NCI-H187 (cell line): ENCODE data around the gene RNF151.
A peak's percentile ranks its signal among the peaks of the same experiment; 100 is the strongest.

Experiments used
- DNase-seq, 2 experiments: peaks; one replicate each; lab custom pipeline; 2025; lab: John Stamatoyannopoulos, UW

RNF151 gene

DNA sequence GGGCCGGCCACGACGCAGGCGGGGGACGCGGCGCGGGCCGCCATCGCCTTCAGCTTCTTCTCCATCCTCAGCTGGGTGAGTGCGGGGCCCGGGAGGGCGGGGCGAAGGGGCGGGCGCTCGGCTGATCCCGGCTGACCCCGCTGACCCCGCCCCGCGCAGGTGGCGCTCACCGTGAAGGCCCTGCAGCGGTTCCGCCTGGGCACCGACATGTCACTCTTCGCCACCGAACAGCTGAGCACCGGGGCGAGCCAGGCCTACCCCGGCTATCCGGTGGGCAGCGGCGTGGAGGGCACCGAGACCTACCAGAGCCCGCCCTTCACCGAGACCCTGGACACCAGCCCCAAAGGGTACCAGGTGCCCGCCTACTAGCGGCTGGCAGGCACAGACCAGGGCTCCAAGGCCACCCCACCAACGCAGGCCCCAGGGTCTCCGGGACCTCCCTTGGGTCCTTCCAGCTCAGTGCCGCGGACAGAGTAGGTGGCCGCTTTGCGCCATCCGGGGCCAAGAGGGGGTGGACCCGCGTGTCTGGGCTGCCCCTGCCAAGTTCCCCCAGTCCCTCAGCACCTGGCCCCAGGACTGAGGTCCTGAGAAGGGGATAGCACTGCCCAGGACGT is 26.2 kb downstream of the RNF151 start:
- no peak for DNase-seq

DNA sequence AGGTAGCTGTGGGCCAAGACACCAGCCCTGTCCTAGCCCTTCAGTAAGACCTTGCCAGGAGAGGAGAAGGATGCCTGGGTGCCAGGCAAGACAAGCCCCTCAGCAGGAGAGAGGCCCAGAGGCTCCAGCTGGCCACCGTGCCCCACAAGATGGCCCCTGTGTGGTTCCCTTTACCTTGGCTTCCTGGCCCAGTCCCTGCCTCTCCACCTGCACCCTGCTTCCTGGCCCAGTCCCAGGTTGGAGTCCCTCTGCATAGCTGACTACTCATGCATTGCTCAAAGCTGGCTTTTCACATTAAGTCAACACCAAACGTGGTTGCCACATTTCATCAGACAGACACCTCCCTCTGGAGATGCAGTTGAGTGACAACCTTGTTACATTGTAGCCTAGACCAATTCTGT is 27.1 kb downstream of the RNF151 start:
- no peak for DNase-seq

- no peak for DNase-seq
Observed at GRCh38 chr16:1997494-1998359, 31.1 kb downstream of the RNF151 start.

DNA sequence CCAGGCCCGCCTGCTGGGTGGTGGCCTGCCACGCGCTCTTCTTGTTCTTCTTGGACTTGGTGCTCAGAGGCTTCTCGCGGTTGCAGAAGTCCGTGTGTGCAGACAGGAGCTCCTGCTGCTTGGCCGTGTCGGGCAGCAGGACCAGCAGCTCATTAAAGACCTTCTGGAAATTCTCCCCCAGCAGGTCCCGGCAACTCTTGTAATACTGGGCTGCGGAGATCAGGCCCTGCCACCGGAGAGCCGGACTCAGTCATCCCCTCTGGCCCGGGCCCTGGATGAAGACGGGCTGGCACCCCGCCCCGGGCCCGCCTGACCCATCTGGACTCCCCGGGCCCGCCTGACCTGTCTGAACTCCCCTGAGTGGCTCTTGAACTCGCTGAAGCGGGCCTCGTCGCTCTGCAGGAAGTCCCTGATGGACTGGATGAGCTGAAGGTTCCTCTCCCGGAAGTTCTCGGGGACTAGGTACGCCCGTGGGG is 31.7 kb downstream of the RNF151 start:
- no peak for DNase-seq

DNA sequence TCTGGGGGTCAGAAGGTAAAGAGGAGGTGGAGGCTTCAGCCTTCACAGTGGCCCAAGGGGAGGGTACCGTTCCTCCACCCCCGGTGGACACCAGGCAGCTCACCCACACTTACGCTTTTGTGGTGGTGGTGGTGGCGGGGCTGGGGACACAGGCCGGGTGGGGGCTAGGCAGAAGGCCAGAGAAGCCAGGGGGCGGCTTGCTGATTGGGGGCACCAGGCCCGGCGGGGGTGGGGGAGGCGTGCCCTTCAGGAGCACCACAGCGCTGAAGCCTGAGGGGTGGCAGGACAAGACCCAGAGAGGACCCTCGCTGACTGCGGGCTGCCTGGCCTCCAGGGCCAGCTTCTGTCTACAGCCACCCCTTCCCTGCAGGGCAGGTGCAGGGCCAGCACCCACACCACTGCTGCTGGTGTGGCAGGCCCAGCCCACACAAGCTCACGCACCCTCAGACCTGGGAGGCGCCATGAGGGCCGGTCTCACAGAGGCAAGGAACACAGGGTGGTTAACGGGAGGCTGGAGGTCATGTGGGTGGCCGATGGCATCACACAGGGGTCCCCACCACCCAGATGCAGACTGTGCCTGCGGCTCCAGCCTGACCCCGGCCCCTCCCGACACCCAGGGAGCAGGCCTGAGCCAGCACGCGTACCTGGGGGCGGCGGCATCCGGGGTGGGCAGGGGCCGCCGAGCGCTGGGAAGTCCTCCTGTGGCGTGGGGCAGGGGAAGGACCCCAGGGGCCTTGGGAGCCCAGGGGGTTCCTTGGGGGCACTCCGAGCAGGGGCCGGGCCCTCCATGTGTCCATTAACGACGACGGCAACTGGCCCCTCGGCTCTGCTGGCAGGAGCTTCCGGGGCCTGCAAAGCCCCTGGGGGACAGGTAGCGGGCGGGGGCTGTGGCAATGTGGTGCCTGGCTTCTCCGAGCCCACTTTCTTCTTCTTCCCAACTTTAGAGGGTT is 32.5 kb downstream of the RNF151 start:
- no peak for DNase-seq

- DNase-seq: no peak
Observed at GRCh38 chr16:1999866-2000514, 33.3 kb downstream of the RNF151 start.

- DNase-seq: no peak
Observed at GRCh38 chr16:2001035-2001434, 34.4 kb downstream of the RNF151 start.

GRCh38 chr16:2001456-2002355 is 35.0 kb downstream of the RNF151 start:
- no peak for DNase-seq

DNA sequence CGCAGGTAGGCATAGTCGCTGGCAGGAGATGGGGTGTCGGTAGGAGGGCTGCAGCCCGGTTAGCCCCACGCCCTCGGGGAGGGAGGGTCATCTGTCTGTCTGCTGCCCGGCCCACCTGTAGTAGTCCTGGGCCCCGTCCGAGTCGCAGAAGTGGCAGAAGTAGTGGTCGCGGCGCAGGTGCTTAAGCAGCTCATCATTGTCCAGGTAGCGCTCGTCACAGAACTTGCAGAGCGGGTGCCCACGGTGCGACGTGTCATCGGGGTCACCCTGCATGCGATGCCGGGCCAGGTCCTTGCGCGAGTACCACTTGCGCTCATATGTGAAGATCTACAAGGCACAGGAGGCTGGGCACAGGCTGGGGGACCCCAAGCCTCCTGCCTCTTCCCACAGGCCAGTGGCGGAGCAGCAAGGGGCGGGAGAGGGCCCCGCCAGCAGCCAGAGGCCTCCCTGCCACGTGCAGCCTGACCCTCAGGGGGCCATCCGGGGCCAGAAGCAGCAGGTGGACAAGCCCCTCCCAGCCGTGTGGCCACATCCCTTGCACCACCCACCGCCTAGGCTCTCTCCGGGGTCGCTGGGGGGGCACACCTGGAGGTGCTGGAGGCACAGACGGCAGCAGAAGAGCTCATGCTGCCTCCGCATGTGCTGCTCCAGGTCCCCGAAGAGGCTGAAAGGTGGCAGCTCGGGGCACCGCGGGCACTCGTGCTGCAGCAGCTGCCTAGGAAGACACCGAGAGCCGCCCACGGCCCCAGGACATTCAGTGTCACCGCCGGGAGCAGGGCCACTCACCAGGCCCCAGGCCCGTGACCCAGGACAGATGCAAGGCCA is 36.0 kb downstream of the RNF151 start:
- DNase-seq: no peak

GRCh38 chr16:2003231-2003826 is 36.7 kb downstream of the RNF151 start:
- no peak for DNase-seq

GRCh38 chr16:2003827-2004641 is 37.4 kb downstream of the RNF151 start:
- DNase-seq: peak; percentile 96 to 98

- no peak for DNase-seq
Observed at GRCh38 chr16:2004795-2005517, 38.3 kb downstream of the RNF151 start.

DNA sequence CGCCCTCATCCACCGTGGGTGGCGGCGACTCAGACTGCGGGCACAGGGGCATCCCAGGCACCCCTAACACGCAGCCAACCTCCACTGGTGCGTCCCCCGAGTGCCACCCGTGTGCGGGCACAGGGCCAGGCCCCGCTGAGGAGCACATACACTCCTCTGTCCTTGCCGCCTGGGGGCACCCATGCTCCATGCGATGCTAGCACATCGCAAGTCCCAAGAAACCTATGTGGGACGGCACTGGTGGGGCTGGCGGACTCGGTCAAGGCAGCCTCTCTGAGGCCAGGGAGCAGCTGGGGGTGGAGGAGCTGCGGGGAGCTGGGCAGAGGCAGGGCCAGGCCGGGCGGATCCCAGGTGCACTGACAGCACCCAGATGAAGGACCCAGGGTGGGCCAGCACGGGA is 39.0 kb downstream of the RNF151 start:
- DNase-seq: no peak

DNA sequence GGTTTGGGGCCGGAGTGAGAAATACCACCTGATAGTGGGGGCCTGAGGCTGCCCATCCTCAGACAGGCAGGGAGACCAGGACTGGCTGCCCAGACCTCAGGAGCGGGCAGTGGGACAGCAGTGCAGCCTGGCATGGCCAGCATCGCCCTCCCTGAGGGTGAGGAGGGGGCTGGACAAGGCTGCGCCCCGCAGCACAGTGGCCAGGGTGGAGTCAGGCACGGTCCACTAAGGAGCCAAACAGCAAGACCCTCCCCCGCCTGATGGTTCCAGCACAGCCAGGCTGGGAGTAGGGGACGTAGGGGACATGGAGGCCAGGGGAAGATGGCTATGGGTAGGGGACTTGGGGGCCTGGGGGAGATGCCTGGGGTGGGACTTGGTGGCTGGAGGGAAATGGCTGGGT is 39.7 kb downstream of the RNF151 start:
- no peak for DNase-seq

DNA sequence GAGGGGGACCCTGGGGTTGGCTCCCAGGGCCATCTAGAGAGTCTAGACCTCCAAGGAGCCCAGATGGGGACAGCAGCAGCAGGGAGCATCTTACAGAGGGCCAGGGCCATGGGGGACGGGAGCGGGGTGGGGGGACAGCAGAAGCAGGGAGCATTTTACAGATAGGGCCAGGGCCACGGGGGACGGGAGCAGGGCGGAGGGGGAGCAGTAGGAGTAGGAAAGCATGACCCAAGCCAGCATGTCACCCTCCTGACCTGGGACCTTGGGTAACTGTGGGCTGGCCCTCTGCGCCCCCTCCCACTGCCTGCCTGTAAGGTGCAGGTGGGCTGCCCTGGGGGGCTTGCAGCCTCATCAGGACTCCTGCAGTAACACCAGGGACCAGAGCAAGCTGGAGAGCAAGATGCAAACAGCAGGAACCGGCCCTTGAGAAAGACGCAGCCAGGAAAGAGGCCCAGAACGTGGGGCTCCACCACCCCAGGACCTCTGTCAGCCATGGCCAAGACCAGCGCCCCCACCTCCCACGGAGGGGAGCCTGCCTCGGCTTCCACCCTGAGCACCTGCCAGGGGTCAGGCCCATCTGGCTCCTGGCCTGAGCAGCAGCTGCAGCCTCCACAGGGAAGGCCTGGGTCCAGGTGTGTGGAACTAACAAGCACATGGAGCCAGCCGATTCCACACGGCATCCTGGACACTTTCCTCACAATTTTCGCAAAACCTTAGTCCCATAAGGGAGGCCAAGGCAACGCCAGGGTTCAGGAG is 40.6 kb downstream of the RNF151 start:
- DNase-seq: no peak

DNA sequence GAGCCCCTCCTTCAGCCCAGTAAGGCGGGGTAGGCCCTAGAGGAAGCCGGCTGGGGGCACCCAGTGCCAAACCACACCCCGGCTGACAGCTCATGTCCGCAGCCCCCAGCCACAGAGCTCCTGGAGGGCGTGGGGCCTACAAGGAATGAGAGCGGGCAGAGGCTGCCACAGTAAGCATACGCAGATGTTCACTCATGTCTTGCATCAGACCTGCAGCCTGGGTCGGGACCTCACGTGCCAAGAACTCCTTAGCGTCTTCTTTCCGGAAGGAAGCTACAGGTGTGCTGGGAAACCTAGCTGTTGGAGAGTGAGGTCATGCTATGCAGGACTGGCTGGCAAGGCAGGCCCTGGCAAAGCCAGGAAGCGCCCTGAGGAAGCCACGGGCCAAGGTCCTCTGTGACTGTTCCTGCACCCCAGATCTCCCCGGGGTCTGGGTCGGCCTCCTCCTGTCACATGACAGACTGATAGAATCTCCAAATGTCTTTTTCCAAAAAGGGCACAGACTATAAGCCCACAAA is 41.4 kb downstream of the RNF151 start:
- no peak for DNase-seq

- DNase-seq: no peak
Observed at GRCh38 chr16:2008631-2009163, 42.0 kb downstream of the RNF151 start.
